Testis (tissue), 3 donors: ENCODE data around the gene SHC3. TPM values are rescaled to one million over a fixed set of nuclear protein-coding genes. Genes with fewer than 3 reads are reported as not detected.
A peak's percentile ranks its signal among the peaks of the same experiment; 100 is the strongest.

Experiments
- DNase-seq: peaks from one replicate; pipeline ENCODE4 v3.0.0-alpha.2; 2019
- H3K27ac ChIP-seq, 2 donors: fragments of 200-600 bp; sonication (generic); one replicate each; pipeline ENCODE4 v1.5.1; 2019
- H3K27me3 ChIP-seq: fragments of 200-600 bp; sonication (generic); one replicate; pipeline ENCODE4 v1.5.1; 2019
- H3K36me3 ChIP-seq: fragments of 200-600 bp; sonication (generic); one replicate; pipeline ENCODE4 v1.5.1; 2017; ENCODE audit warnings: low read depth; ENCODE audit errors: missing control alignments
- H3K4me1 ChIP-seq: fragments of 200-600 bp; sonication (generic); one replicate; pipeline ENCODE4 v1.5.1; 2019
- H3K4me3 ChIP-seq, 2 donors: fragments of 200-600 bp; sonication (generic); one replicate each; pipeline ENCODE4 v1.5.1; 2017 to 2019
- H3K9me3 ChIP-seq: fragments of 200-600 bp; sonication (generic); one replicate; pipeline ENCODE4 v1.5.1; 2017
- POLR2A ChIP-seq: fragments of 450-650 bp; IDR thresholded peaks from one replicate; pipeline ENCODE4 v1.6.1; 2017; ENCODE audit warnings: antibody characterized with exemption, mild to moderate bottlenecking, moderate library complexity
- WGBS, 2 donors: methylation state at CpG; one replicate each; pipeline ENCODE4 v1.1.5; 2018; 5-methylcytosine and 5-hydroxymethylcytosine counted together
- intact Hi-C: fragments of 100-400 bp; cut with DNase I; formaldehyde crosslinking; loops from one replicate; pipeline ENCODE4 v1.15.1; 2023; ENCODE audit warnings: low total_unique reads
- polyA plus RNA-seq: library from polyadenylated mRNA; stranded (reverse); fragments of 350-450 nt; fragmentation: Illumina TruSeq; extraction: RNeasy Lipid Tissue Mini Kit (QIAGEN cat#74804); gene quantifications from one replicate; pipeline ENCODE4 v1.2.3, GENCODE V29; 2014; ENCODE audit warnings: low read depth, low replicate concordance; ENCODE audit not compliant: insufficient read depth
- total RNA-seq, 2 donors: library from RNA; depleted of rRNA; stranded (reverse); fragments of >200 nt; gene quantifications; one replicate each; pipeline ENCODE4 v1.2.3, GENCODE V29; 2016
- TF ChIP-seq, protein P1 (sequence below), 3 experiments: fragments of 450-650 bp in 2 of 3; fragments of 200-600 bp in 1 of 3; sonication (generic) in 1 of 3; IDR thresholded peaks; one replicate each; pipeline ENCODE4 v1.5.1; 2016 to 2019; ENCODE audit warnings: antibody characterized with exemption in 3 of 3, mild to moderate bottlenecking in 2 of 3, moderate library complexity in 1 of 3

The SHC3 gene
- total and polyA plus RNA-seq, 3 donors from 2014 or later = 0.37 to 0.87 (median 0.82) TPM

DNA sequence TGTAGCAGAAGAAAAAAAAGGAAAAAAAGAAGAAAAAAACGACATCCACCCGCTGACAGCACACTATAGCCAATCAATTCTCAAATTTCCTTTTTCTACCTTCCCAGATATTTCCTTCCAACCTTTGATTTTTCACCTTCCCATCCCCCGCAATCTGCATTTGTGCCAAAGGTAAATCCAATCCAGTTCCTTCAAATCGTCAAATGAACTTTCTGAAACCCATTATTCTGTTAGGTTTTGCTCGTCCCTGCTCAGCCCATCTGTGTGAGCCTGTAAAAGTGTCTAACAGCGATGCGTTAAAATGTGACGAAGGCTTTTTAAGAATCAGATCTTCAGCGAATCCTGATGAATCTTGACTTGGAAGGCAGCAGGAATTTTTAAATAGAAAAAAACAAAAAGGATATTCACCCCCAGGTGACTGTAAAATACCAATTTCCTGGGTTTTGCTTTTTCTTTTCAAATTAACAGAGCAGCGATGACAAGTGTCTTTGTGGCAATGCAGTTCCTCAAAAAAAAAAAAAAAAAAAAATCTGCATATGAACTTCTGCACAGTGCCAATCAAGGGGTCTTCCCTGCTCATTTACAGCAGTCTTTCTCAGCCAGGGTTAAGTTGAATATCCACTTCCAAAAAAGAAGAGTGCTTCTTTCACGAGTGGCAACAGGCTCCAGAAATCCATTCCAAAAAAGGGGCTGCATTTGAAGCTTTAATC is 367 bp upstream of the SHC3 start:
- Histone ChIP-seq H3K4me1 (peaks cover 4% of the 10 kb centered on the region), H3K4me3 (no peak overlapping the region), H3K9me3 (no peaks in the 10 kb centered on the region), H3K27ac (no peak overlapping the region), H3K36me3 (no peaks in the 10 kb centered on the region), H3K27me3 (no peaks in the 10 kb centered on the region)
- no peak for DNase-seq
- intact Hi-C loops = no loop called here
- 58% methylated on average over 11 of the region's 11 CpGs for WGBS, 2 donors
- TF ChIP-seq, protein P1, sequence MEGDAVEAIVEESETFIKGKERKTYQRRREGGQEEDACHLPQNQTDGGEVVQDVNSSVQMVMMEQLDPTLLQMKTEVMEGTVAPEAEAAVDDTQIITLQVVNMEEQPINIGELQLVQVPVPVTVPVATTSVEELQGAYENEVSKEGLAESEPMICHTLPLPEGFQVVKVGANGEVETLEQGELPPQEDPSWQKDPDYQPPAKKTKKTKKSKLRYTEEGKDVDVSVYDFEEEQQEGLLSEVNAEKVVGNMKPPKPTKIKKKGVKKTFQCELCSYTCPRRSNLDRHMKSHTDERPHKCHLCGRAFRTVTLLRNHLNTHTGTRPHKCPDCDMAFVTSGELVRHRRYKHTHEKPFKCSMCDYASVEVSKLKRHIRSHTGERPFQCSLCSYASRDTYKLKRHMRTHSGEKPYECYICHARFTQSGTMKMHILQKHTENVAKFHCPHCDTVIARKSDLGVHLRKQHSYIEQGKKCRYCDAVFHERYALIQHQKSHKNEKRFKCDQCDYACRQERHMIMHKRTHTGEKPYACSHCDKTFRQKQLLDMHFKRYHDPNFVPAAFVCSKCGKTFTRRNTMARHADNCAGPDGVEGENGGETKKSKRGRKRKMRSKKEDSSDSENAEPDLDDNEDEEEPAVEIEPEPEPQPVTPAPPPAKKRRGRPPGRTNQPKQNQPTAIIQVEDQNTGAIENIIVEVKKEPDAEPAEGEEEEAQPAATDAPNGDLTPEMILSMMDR (IDR thresholded peaks at IDR 0.05) = no peak
- no peak for TF ChIP-seq POLR2A

DNA sequence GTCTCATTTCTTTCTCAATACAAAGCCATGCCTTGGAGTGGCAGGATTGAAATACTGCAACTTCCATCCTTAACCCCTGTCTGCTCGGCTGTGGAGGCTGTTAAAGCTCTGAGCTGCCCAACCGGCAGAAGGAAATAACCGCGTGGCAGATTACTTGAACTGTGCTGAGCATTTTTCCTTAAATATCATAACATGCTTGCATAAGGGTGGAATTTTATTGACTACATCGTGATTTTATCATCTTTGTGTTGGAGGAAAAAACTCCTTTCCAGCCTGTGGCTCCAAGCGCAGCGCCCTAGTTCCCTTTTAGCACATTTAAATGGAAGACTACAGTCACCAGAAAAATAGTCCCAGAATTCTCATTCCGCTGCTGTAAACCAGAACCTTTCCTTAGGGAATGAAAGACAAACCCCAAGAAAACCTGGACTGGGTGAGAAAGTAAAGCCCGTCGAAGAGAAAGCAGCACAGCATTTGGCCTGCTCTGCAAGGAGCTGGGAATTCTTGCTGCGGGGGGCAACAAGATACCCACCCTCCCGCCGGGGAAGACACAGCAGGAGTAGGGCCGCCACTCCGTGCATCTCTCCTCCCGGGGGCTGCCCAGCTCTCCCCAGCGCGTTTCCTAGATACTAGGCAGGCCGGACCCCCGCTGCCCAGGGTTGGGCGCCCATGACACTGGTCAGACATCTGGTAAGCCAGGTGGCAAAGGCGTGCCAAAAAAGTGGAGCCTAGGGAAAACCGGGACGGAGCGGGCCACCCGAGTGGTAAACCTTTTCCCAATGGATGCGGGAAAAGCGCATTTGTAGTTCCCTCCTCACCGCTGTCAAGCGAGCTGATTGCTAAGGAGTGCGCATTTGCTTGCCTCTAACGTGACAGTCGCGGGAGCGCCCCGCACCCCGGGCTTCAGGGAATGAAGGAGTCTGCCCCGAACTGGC is 1.3 kb downstream of the SHC3 start:
- H3K4me3 ChIP-seq = peak overlapping the region; percentile 4 to 32
- H3K4me1 ChIP-seq = peaks cover 4% of the 10 kb centered on the region
- H3K36me3 ChIP-seq = no peaks in the 10 kb centered on the region
- no peaks in the 10 kb centered on the region for H3K27me3 ChIP-seq
- intact Hi-C loops = no loop called here
- WGBS, 2 donors = 17 to 40% methylated on average over 18 to 38 of the region's 38 CpGs
- DNase-seq = no peak
- TF ChIP-seq, protein P1 (IDR thresholded peaks at IDR 0.05) = no peak
- TF ChIP-seq POLR2A = no peak
- no peaks in the 10 kb centered on the region for H3K9me3 ChIP-seq
- H3K27ac ChIP-seq = no peak overlapping the region

DNA sequence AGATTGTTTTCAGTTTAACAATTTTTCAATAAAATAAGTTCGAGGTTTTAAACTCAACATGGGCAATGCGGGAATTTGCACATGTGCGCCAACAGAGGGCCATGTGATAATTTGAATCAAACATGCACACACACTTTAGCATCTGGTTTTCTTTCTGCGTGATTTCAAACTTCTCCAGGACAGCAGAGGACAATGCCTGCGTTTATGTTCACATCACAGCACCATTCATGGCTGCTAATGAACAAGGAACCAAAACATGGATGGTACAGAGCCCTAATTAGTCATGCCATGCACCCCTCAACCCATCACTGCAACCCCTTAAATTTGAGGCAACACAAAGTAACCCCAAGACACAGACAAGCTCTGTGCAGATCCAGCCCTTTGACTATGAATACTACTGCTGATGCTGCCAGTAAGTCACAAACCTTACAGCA is 2.8 kb downstream of the SHC3 start:
- Histone ChIP-seq H3K36me3 (no peaks in the 10 kb centered on the region), H3K27me3 (no peaks in the 10 kb centered on the region), H3K27ac (no peak overlapping the region), H3K9me3 (no peaks in the 10 kb centered on the region), H3K4me3 (no peak overlapping the region), H3K4me1 (peaks cover 4% of the 10 kb centered on the region)
- TF ChIP-seq, protein P1 (IDR thresholded peaks at IDR 0.05) = no peak
- no peak for TF ChIP-seq POLR2A
- 92 to 93% methylated on average over 5 of the region's 5 CpGs for WGBS, 2 donors
- intact Hi-C loops = no loop called here
- no peak for DNase-seq

DNA sequence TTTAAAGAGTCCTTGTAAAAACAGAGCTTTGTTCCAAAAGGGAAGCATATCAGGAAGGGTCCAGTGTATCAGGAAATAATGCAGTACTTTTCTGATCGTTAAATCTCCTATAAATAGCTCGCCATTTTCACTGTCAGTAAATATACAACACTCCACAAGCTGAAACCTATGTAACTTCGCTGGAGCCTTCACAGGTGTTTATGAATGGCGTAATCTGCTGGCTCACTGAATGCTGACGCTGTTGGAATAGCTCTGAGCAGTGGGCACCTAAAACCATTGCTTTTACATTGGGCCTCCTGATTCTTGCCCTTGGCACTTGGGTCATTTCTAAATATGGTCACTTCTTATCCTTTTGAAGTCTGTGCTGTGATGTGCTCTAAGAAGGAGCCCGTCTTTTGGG is 4.3 kb downstream of the SHC3 start:
- DNase-seq = no peak
- WGBS, 2 donors = 73 to 87% methylated on average over 6 of the region's 6 CpGs
- H3K36me3 ChIP-seq = no peaks in the 10 kb centered on the region
- H3K4me1 ChIP-seq = no peaks in the 10 kb centered on the region
- H3K27me3 ChIP-seq = no peaks in the 10 kb centered on the region
- TF ChIP-seq, protein P1 (IDR thresholded peaks at IDR 0.05) = no peak
- TF ChIP-seq POLR2A = no peak
- no peaks in the 10 kb centered on the region for H3K9me3 ChIP-seq
- H3K27ac ChIP-seq = no peak overlapping the region
- intact Hi-C loops = no loop called here
- no peak overlapping the region for H3K4me3 ChIP-seq
